PC-3 (cell line): Measurements from ENCODE around the gene HLA-DRA. TPM values are rescaled to one million over a fixed set of nuclear protein-coding genes. Genes with fewer than 3 reads are reported as not detected.

ENCODE experiments used
- ATAC-seq: fragments of 200-7000 bp; cut with Tn5 transposase; 2 replicates; pipeline ENCODE4 v1.9.1; 2020; ENCODE audit warnings: mild to moderate bottlenecking, moderate library complexity
- BruUV-seq: library from RNA; stranded (reverse); fragments of 400-500 nt; replicated peaks from 2 replicates; lab custom pipeline; 2021; lab: Mats Ljungman, UMichigan
- CTCF ChIA-PET: fragments of 300-600 bp; sonication (Branson Sonifier 250); formaldehyde crosslinking; loops from one replicate; lab custom pipeline; 2022; ENCODE audit warnings: antibody characterized with exemption; lab: Charles Lee
- POLR2A ChIA-PET: fragments of 300-600 bp; sonication (Branson Sonifier 250); formaldehyde crosslinking; loops from one replicate; lab custom pipeline; 2022; ENCODE audit warnings: antibody characterized with exemption; ENCODE audit not compliant: unreplicated experiment; lab: Charles Lee
- DNase-seq: peaks from one replicate; pipeline ENCODE4 v3.0.0-alpha.2; 2015
- H2AFZ ChIP-seq: fragments of 300-600 bp; sonication (generic); 2 replicates; pipeline ENCODE4 v1.6.0; 2016; ENCODE audit warnings: antibody characterized with exemption, low read length
- H3F3A ChIP-seq: fragments of 300-600 bp; sonication (generic); one replicate; pipeline ENCODE4 v1.6.0; 2017; ENCODE audit warnings: antibody characterized with exemption, low read length, control low read depth, mild to moderate bottlenecking; ENCODE audit not compliant: unreplicated experiment
- H3K27ac ChIP-seq: fragments of 300-600 bp; sonication (generic); 2 replicates; pipeline ENCODE4 v1.5.1; 2016; ENCODE audit warnings: mild to moderate bottlenecking, low read length
- H3K27me3 ChIP-seq: fragments of 300-600 bp; sonication (generic); 2 replicates; pipeline ENCODE4 v1.6.1; 2016; ENCODE audit warnings: low read length, mixed read lengths
- H3K36me3 ChIP-seq: fragments of 300-600 bp; sonication (generic); 2 replicates; pipeline ENCODE4 v1.6.1; 2016; ENCODE audit warnings: low read depth, mixed run types, low read length, mixed read lengths
- H3K4me1 ChIP-seq: fragments of 300-600 bp; sonication (generic); 2 replicates; pipeline ENCODE4 v1.5.1; 2016; ENCODE audit warnings: low read length; ENCODE audit not compliant: insufficient read depth
- H3K4me2 ChIP-seq: fragments of 300-600 bp; sonication (generic); 2 replicates; pipeline ENCODE4 v1.6.0; 2016; ENCODE audit warnings: low read length
- H3K4me3 ChIP-seq: fragments of 300-600 bp; sonication (generic); 2 replicates; pipeline ENCODE4 v1.5.1; 2016; ENCODE audit warnings: mild to moderate bottlenecking, low read length, mixed read lengths
- H3K79me2 ChIP-seq: fragments of 300-600 bp; sonication (generic); 2 replicates; pipeline ENCODE4 v1.6.1; 2017; ENCODE audit warnings: low read length, mixed read lengths
- H3K9ac ChIP-seq: fragments of 300-600 bp; sonication (generic); 2 replicates; pipeline ENCODE4 v1.6.0; 2016; ENCODE audit warnings: mild to moderate bottlenecking, low read length
- H3K9me2 ChIP-seq: fragments of 300-600 bp; sonication (generic); replicated peaks from 2 replicates; pipeline ENCODE4 v1.6.1; 2016; ENCODE audit warnings: mixed run types, low read length, mixed read lengths
- H3K9me3 ChIP-seq: fragments of 300-600 bp; sonication (generic); 2 replicates; pipeline ENCODE4 v1.6.1; 2016; ENCODE audit warnings: low read length, mixed read lengths
- H4K20me1 ChIP-seq: fragments of 300-600 bp; sonication (generic); 2 replicates; pipeline ENCODE4 v1.6.1; 2016; ENCODE audit warnings: low read length, mixed read lengths
- EZH2 ChIP-seq: fragments of 300-600 bp; sonication (generic); IDR thresholded peaks from one replicate; pipeline ENCODE4 v1.6.1; 2017; ENCODE audit warnings: antibody characterized with exemption, mild to moderate bottlenecking, low read length; ENCODE audit not compliant: unreplicated experiment
- EZH2phosphoT487 ChIP-seq: fragments of 300-600 bp; sonication (generic); IDR thresholded peaks from 2 replicates; pipeline ENCODE4 v1.6.1; 2018; ENCODE audit warnings: mild to moderate bottlenecking, antibody characterized with exemption, low read length, borderline replicate concordance
- intact Hi-C: fragments of 100-400 bp; cut with micrococcal nuclease; formaldehyde crosslinking; loops from 2 replicates; pipeline ENCODE4 v1.9.0; 2023
- total RNA-seq: library from RNA; depleted of rRNA; stranded (reverse); fragments of >200 nt; gene quantifications from 2 replicates; pipeline ENCODE4 v1.2.3, GENCODE V29; 2014
- TF ChIP-seq, protein P1 (sequence below): fragments of 300-600 bp; sonication (generic); conservative IDR thresholded peaks from 2 replicates; pipeline ENCODE4 v1.5.1; 2017; ENCODE audit warnings: antibody characterized with exemption, low read depth, mild to moderate bottlenecking, low read length

HLA-DRA gene
- total RNA-seq, 1 experiment from 2014 or later: not detected

DNA sequence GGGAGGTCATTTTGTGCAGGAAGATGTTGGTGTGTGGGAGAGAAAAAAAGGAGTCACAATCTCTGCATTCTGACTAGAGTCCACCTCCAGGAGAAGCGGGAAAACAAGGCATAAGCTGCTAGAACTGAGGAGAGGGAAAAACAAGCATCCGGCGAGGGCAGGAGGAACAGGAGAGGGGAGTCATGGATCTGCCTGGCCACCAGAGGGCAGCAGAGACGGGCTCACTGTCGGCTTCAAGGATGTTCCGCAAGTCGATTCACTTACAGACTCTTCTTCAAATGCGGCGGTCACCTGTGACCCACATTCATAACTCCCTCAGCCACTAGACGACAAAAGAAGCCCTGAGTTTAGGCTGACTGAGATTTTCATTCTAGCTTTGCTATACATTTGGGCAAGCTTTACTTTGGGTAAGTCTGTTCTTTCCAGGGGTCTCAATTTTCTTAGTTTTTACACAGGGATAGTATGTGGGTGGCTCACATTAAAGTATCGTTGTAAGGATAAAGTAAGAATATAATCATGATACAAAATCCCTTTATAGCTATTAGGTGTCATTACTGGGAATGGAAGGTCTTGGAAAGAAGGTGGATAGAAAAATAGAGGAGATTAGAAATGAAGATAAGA lies 26.1 kb upstream of the HLA-DRA start:
- Histone ChIP-seq H3K9me3 (no peaks in the 10 kb centered on the region), H3K4me2 (peak overlapping the region; percentile 67), H3K36me3 (no peaks in the 10 kb centered on the region), H3K27me3 (peaks cover 9% of the 10 kb centered on the region), H3K79me2 (no peaks in the 10 kb centered on the region), H3K9me2 (no peaks in the 10 kb centered on the region), H4K20me1 (no peaks in the 10 kb centered on the region), H3F3A (no peaks in the 10 kb centered on the region), H3K4me3 (peak overlapping the region; percentile 43; the same call in 1 of the 2 replicates), H3K27ac (no peak overlapping the region), H3K4me1 (peaks cover 4% of the 10 kb centered on the region; the same call in 1 of the 2 replicates), H3K9ac (no peak overlapping the region), H2AFZ (peak overlapping the region; percentile 71; the same call in 1 of the 2 replicates)
- POLR2A ChIA-PET: interaction anchor here (0.6 kb wide), 1 partner anchor 275 kb away, joined by 3 read pairs; no protein-coding TSS in a partner anchor
- no TSS peak for BruUV-seq
- TF ChIP-seq EZH2 (no peak), EZH2phosphoT487 (no peak)
- TF ChIP-seq, protein P1, sequence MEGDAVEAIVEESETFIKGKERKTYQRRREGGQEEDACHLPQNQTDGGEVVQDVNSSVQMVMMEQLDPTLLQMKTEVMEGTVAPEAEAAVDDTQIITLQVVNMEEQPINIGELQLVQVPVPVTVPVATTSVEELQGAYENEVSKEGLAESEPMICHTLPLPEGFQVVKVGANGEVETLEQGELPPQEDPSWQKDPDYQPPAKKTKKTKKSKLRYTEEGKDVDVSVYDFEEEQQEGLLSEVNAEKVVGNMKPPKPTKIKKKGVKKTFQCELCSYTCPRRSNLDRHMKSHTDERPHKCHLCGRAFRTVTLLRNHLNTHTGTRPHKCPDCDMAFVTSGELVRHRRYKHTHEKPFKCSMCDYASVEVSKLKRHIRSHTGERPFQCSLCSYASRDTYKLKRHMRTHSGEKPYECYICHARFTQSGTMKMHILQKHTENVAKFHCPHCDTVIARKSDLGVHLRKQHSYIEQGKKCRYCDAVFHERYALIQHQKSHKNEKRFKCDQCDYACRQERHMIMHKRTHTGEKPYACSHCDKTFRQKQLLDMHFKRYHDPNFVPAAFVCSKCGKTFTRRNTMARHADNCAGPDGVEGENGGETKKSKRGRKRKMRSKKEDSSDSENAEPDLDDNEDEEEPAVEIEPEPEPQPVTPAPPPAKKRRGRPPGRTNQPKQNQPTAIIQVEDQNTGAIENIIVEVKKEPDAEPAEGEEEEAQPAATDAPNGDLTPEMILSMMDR: peak; percentile 92
- peak; percentile 79 for ATAC-seq
- CTCF ChIA-PET: interaction anchor here (0.7 kb wide), 1 partner anchor 90 kb away, joined by 4 read pairs; no protein-coding TSS in a partner anchor
- intact Hi-C loops: loop anchor here (1.0 to 5.0 kb wide), 5 partner anchors 46 to 373 kb away; no protein-coding TSS in a partner anchor
- DNase-seq: peak; percentile 83

DNA sequence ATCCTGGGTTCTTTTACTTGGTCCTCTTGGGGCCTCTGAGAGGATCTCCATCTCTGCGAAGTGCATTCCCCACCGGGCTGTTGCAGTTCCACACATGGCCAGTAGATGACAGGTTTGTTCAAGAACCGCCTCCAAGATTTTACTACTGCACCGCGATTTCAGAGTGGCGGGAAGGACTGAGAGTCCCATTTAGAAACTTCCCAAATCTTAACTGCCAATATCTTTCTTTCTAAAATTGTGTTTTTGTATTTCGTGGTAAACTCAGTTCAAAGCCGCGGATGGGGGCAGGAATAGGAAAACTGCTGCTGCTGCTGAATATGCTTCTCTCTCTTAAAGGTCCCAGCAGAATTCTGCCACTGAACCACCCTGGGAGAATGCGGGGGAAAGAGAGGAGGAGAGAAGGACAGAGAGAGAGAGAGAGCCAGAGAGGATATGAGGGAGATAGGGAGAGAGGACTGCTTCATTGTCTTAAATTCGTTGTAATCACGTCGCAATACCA lies 24.1 kb upstream of the HLA-DRA start:
- Histone ChIP-seq H2AFZ (peak overlapping the region; percentile 54), H3K79me2 (no peaks in the 10 kb centered on the region), H4K20me1 (no peaks in the 10 kb centered on the region), H3F3A (no peaks in the 10 kb centered on the region), H3K4me1 (peaks cover 4% of the 10 kb centered on the region; the same call in 1 of the 2 replicates), H3K4me2 (peak overlapping the region; percentile 54), H3K9me3 (no peaks in the 10 kb centered on the region), H3K4me3 (no peak overlapping the region), H3K27me3 (peaks cover 26% of the 10 kb centered on the region), H3K27ac (no peak overlapping the region), H3K9me2 (no peaks in the 10 kb centered on the region), H3K9ac (no peak overlapping the region), H3K36me3 (no peaks in the 10 kb centered on the region)
- intact Hi-C loops: loop anchor here (1.0 kb wide), 1 partner anchor 285 kb away; no protein-coding TSS in a partner anchor
- POLR2A ChIA-PET: no interaction called here
- CTCF ChIA-PET: no interaction called here
- DNase-seq: peak; percentile 87
- ATAC-seq: peak; percentile 54
- TF ChIP-seq, protein P1: peak; percentile 96
- no peak for TF ChIP-seq EZH2phosphoT487
- no TSS peak for BruUV-seq

DNA sequence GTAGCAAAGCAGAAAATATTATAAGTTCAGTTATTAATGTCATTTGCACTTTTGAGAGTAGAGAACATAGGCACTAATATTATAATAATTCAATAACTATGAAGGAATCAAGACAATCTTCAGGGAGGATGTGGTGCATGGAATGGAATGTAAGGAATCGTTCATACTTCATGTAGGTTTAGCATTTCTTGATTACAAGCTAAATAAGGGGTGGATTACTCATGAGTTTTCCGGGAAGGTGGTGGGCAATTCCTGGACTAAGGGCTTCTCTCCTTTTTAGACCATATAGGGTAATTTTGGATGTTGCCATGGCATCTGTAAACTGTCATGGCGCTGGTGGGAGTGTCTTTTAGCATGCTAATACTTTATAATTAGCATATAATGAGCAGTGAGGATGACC lies 23.7 kb upstream of the HLA-DRA start:
- Histone ChIP-seq H3K27me3 (peaks cover 31% of the 10 kb centered on the region), H3K9me2 (no peaks in the 10 kb centered on the region), H3K9me3 (no peaks in the 10 kb centered on the region), H4K20me1 (no peaks in the 10 kb centered on the region), H2AFZ (no peak overlapping the region), H3F3A (no peaks in the 10 kb centered on the region), H3K4me1 (peaks cover 4% of the 10 kb centered on the region; the same call in 1 of the 2 replicates), H3K79me2 (no peaks in the 10 kb centered on the region), H3K36me3 (no peaks in the 10 kb centered on the region), H3K4me3 (no peak overlapping the region), H3K4me2 (peak overlapping the region; percentile 54), H3K27ac (no peak overlapping the region), H3K9ac (no peak overlapping the region)
- DNase-seq: no peak
- no TSS peak for BruUV-seq
- TF ChIP-seq EZH2 (no peak), EZH2phosphoT487 (no peak)
- TF ChIP-seq, protein P1: no peak
- ATAC-seq: no peak
- ChIA-PET POLR2A (no interaction called here), CTCF (no interaction called here)
- intact Hi-C loops: no loop called here
